Suppressor macrophage treated with lipopolysaccharide for 1 hour (primary cell): Measurements from ENCODE around the gene SBK1.
"Not testable (repeated sequence)": the region's sequence is repeated elsewhere in the genome, so short reads cannot be mapped to it uniquely, and the experiment has no call there.

Experiments used
- DNase-seq, 3 donors: peaks; one replicate each; pipeline ENCODE4 v3.0.0-alpha.2; 2020 to 2022

SBK1 gene

GRCh38 chr16:28291651-28292626 lies at the start of gene SBK1:
Gene SBK1 (plus strand): TSS chr16:28292525. CDS start chr16:28317392, 24,867 bp downstream.
- DNase-seq = peak; percentile 59 to 92 (median 77)

GRCh38 chr16:28249483-28249882 lies 42.8 kb upstream of the SBK1 start:
- not testable (repeated sequence) for DNase-seq

- no peak for DNase-seq
Measured at GRCh38 chr16:28250999-28251398, 41.3 kb upstream of the SBK1 start.

- DNase-seq = no peak
Measured at GRCh38 chr16:28254158-28254557, 38.2 kb upstream of the SBK1 start.

- no peak for DNase-seq
Measured at GRCh38 chr16:28255838-28256237, 36.5 kb upstream of the SBK1 start.

- DNase-seq = no peak
Measured at GRCh38 chr16:28257256-28257655, 35.1 kb upstream of the SBK1 start.

- DNase-seq = no peak
Measured at GRCh38 chr16:28258567-28258966, 33.8 kb upstream of the SBK1 start.

GRCh38 chr16:28259091-28259780 lies 33.1 kb upstream of the SBK1 start:
- DNase-seq = no peak

GRCh38 chr16:28259781-28260150 lies 32.6 kb upstream of the SBK1 start:
- no peak for DNase-seq

GRCh38 chr16:28260193-28260592 lies 32.1 kb upstream of the SBK1 start:
- no peak for DNase-seq

GRCh38 chr16:28261942-28262341 lies 30.4 kb upstream of the SBK1 start:
- no peak for DNase-seq

- no peak for DNase-seq
Measured at GRCh38 chr16:28263305-28263704, 29.0 kb upstream of the SBK1 start.

GRCh38 chr16:28264656-28265055 lies 27.7 kb upstream of the SBK1 start:
- DNase-seq = peak in 2 of 3 donors; percentile 14 to 30

- DNase-seq = no peak
Measured at GRCh38 chr16:28265822-28266221, 26.5 kb upstream of the SBK1 start.

- DNase-seq = no peak
Measured at GRCh38 chr16:28267356-28267755, 25.0 kb upstream of the SBK1 start.

GRCh38 chr16:28273511-28273910 lies 18.8 kb upstream of the SBK1 start:
- no peak for DNase-seq

- DNase-seq = no peak
Measured at GRCh38 chr16:28274676-28275075, 17.6 kb upstream of the SBK1 start.

- no peak for DNase-seq
Measured at GRCh38 chr16:28276301-28276700, 16.0 kb upstream of the SBK1 start.

GRCh38 chr16:28277537-28278388 lies 14.6 kb upstream of the SBK1 start:
- peak; percentile 84 to 91 (median 91) for DNase-seq

GRCh38 chr16:28279006-28279405 lies 13.3 kb upstream of the SBK1 start:
- DNase-seq = no peak

- no peak for DNase-seq
Measured at GRCh38 chr16:28280881-28281836, 11.2 kb upstream of the SBK1 start.

GRCh38 chr16:28282045-28282444 lies 10.3 kb upstream of the SBK1 start:
- DNase-seq = no peak
